Adrenal gland (tissue), 5 donors: ENCODE results near the gene RPS25.

Experiments
- CTCF ChIP-seq, 6 experiments: fragments of 450-650 bp in 4 of 6; fragments of 200-600 bp in 2 of 6; sonication (generic) in 1 of 6; IDR thresholded peaks; 1 replicate in 5 of 6; 2 replicates in 1 of 6; pipeline versions ENCODE4 v1.5.1 to v1.8.0; 2016 to 2021; ENCODE audit warnings: antibody characterized with exemption in 6 of 6, mild to moderate bottlenecking in 2 of 6, moderate library complexity in 1 of 6
- POLR2A ChIP-seq, 2 donors: fragments of 450-650 bp; IDR thresholded peaks; one replicate each; pipeline ENCODE4 v1.6.1; 2017; ENCODE audit warnings: antibody characterized with exemption in 2 of 2, mild to moderate bottlenecking in 2 of 2, moderate library complexity in 1 of 2
- donor health status: DM: no; HTN: no; CAD: no.

GRCh38 chr11:119011476-119012053 lies 6.6 kb downstream of the RPS25 start:
- TF ChIP-seq CTCF (IDR thresholded peaks at IDR 0.05) (no peak), POLR2A (IDR thresholded peaks at IDR 0.05) (no peak)
